K562 (cell line): ENCODE measurements around the gene PDE6D.

Source experiments
- BRCA1 ChIP-seq, 2 experiments: fragments of 450-650 bp in 1 of 2; sonication (generic) in 1 of 2; formaldehyde crosslinking in 1 of 2; IDR thresholded peaks; 2 replicates each; pipeline versions ENCODE4 v1.5.0 to v1.6.1; 2017 to 2020; ENCODE audit warnings: mild to moderate bottlenecking in 1 of 2, missing genetic modification reagents in 1 of 2
- GATA2 ChIP-seq: sonication (generic); formaldehyde crosslinking; IDR thresholded peaks from 2 replicates; pipeline ENCODE4 v1.4.0; 2020; ENCODE audit warnings: mild to moderate bottlenecking, missing genetic modification reagents
- RBBP5 ChIP-seq: fragments of 200-600 bp; sonication (generic); IDR thresholded peaks from 2 replicates; pipeline ENCODE4 v1.6.1; 2012; ENCODE audit warnings: borderline replicate concordance, mild to moderate bottlenecking, low read length, control low read depth, inconsistent platforms; ENCODE audit not compliant: insufficient read depth, poor library complexity, severe bottlenecking
- SIRT6 ChIP-seq: IDR thresholded peaks from one replicate; pipeline ENCODE4 v1.6.1; 2012; ENCODE audit warnings: low read depth, mild to moderate bottlenecking, control low read depth, inconsistent platforms, low read length, moderate library complexity
- SRSF9 ChIP-seq: fragments of 200-400 bp; formaldehyde crosslinking; IDR thresholded peaks from 2 replicates; pipeline ENCODE4 v1.6.1; 2017; ENCODE audit warnings: low read depth, low read length, borderline replicate concordance
- TF ChIP-seq, protein P1 (sequence below), 3 experiments: IDR thresholded peaks in 2 of 3; conservative IDR thresholded peaks in 1 of 3; 2 replicates each; pipeline ENCODE4 v1.5.1; 2011 to 2012; ENCODE audit warnings: low read length in 3 of 3, mild to moderate bottlenecking in 3 of 3, control low read depth in 2 of 3, improper control_type of control experiment in 1 of 3, inconsistent platforms in 1 of 3, low read depth in 1 of 3, mixed read lengths in 1 of 3, moderate library complexity in 1 of 3; ENCODE audit not compliant: insufficient read depth in 2 of 3
- TF ChIP-seq, protein P2 (sequence below): sonication (generic); formaldehyde crosslinking; IDR thresholded peaks from 2 replicates; pipeline ENCODE4 v1.4.0; 2020; ENCODE audit warnings: mild to moderate bottlenecking, missing genetic modification reagents

DNA sequence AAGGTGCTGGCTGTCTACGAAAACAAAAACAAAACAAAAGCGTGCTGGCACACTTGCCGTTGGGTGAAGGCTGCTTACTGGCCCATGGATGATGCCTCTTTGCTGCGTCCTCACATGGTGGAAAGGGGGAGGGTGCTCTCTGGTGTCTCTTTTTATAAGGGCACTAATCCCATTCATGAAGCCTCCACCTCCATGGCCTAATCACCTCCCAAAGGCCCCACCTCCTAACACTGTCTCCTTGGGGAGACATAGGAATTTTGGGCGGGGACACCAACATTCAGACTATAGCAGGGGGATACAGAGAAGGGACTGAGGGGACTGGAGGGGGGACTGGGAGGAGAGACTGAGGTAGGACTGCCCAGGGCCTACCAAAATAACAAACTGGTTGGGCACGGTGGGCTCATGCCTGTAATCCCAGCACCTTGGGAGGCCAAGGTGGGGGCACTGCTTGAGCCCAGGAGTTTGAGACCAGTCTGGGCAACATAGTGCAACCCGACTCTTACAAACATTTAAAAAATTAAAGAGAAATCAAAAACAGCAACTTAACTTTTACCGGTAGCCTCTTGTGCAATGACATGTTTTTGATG lies 58.3 kb downstream of the PDE6D start:
- TF ChIP-seq, protein P1, sequence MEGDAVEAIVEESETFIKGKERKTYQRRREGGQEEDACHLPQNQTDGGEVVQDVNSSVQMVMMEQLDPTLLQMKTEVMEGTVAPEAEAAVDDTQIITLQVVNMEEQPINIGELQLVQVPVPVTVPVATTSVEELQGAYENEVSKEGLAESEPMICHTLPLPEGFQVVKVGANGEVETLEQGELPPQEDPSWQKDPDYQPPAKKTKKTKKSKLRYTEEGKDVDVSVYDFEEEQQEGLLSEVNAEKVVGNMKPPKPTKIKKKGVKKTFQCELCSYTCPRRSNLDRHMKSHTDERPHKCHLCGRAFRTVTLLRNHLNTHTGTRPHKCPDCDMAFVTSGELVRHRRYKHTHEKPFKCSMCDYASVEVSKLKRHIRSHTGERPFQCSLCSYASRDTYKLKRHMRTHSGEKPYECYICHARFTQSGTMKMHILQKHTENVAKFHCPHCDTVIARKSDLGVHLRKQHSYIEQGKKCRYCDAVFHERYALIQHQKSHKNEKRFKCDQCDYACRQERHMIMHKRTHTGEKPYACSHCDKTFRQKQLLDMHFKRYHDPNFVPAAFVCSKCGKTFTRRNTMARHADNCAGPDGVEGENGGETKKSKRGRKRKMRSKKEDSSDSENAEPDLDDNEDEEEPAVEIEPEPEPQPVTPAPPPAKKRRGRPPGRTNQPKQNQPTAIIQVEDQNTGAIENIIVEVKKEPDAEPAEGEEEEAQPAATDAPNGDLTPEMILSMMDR (IDR thresholded peaks at IDR 0.05 in 2 of 3, conservative IDR thresholded peaks at IDR 0.05 in 1 of 3; ENCODE audit: insufficient read depth in 2 of 3, low read depth in 1 of 3, low read length in 3 of 3), result no peak
- TF ChIP-seq SIRT6, result no peak
- TF ChIP-seq, protein P2, sequence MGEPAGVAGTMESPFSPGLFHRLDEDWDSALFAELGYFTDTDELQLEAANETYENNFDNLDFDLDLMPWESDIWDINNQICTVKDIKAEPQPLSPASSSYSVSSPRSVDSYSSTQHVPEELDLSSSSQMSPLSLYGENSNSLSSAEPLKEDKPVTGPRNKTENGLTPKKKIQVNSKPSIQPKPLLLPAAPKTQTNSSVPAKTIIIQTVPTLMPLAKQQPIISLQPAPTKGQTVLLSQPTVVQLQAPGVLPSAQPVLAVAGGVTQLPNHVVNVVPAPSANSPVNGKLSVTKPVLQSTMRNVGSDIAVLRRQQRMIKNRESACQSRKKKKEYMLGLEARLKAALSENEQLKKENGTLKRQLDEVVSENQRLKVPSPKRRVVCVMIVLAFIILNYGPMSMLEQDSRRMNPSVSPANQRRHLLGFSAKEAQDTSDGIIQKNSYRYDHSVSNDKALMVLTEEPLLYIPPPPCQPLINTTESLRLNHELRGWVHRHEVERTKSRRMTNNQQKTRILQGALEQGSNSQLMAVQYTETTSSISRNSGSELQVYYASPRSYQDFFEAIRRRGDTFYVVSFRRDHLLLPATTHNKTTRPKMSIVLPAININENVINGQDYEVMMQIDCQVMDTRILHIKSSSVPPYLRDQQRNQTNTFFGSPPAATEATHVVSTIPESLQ (CRISPR knock-in tag), result no peak
- TF ChIP-seq BRCA1 (IDR thresholded peaks at IDR 0.05), result no peak
- no peak for TF ChIP-seq BRCA1 (CRISPR knock-in tag; IDR thresholded peaks at IDR 0.05)
- no peak for TF ChIP-seq SRSF9
- TF ChIP-seq RBBP5, result no peak
- TF ChIP-seq GATA2 (CRISPR knock-in tag), result no peak
